PFSK-1 (cell line): ENCODE measurements around the gene ASAH2. TPM values are rescaled to one million over a fixed set of nuclear protein-coding genes. Genes with fewer than 3 reads are reported as not detected.

Source experiments
- FOXP2 ChIP-seq: optimal IDR thresholded peaks from 2 replicates; pipeline ENCODE3; 2011; ENCODE audit warnings: borderline replicate concordance, control low read depth, inconsistent platforms; ENCODE audit not compliant: insufficient read depth; ENCODE audit errors: extremely low read length, extremely low read depth
- POLR2AphosphoS5 ChIP-seq: IDR thresholded peaks from 2 replicates; pipeline ENCODE4 v1.6.1; 2012; ENCODE audit warnings: low read depth, mild to moderate bottlenecking, control low read depth, low read length, moderate library complexity
- REST ChIP-seq, 2 experiments: IDR thresholded peaks; 2 replicates each; pipeline versions ENCODE4 v1.6.1 to v1.8.0; 2011 to 2012; ENCODE audit warnings: low read depth in 2 of 2, low read length in 2 of 2, control low read depth in 1 of 2, inconsistent platforms in 1 of 2, mild to moderate bottlenecking in 1 of 2, moderate library complexity in 1 of 2; ENCODE audit not compliant: insufficient read depth in 1 of 2
- SIN3A ChIP-seq: IDR thresholded peaks from 2 replicates; pipeline ENCODE4 v1.6.1; 2012; ENCODE audit warnings: mild to moderate bottlenecking, low read length, moderate library complexity, borderline replicate concordance; ENCODE audit not compliant: insufficient read depth
- TAF1 ChIP-seq: IDR thresholded peaks from 2 replicates; pipeline ENCODE4 v1.6.1; 2012; ENCODE audit warnings: low read length, control low read depth, borderline replicate concordance; ENCODE audit not compliant: insufficient read depth
- polyA plus RNA-seq: library from polyadenylated mRNA; unstranded; fragments of >200 nt; gene quantifications from one replicate; pipeline ENCODE4 v1.2.1, GENCODE V29; 2012; ENCODE audit warnings: low read depth, missing spikeins; ENCODE audit not compliant: insufficient read length

Gene ASAH2
- not detected for polyA plus RNA-seq

- TF ChIP-seq TAF1 (no peak), REST (IDR thresholded peaks at IDR 0.05; ENCODE audit: insufficient read depth in 1 of 2, low read depth in 2 of 2, low read length in 2 of 2) (no peak), FOXP2 (no peak), SIN3A (no peak), POLR2AphosphoS5 (no peak)
Observed at GRCh38 chr10:50251394-50251793, at the start of gene ASAH2. Gene ASAH2, minus strand, starts transcription at chr10:50251516. Its CDS starts 2,906 bp downstream, at chr10:50248610.

- TF ChIP-seq TAF1 (no peak), REST (IDR thresholded peaks at IDR 0.05; ENCODE audit: insufficient read depth in 1 of 2, low read depth in 2 of 2, low read length in 2 of 2) (no peak), POLR2AphosphoS5 (no peak), FOXP2 (no peak), SIN3A (no peak)
Observed at GRCh38 chr10:50299948-50300669, 48.8 kb upstream of the ASAH2 start.

- no peak for TF ChIP-seq TAF1
- no peak for TF ChIP-seq SIN3A
- TF ChIP-seq FOXP2, result no peak
- no peak for TF ChIP-seq POLR2AphosphoS5
- TF ChIP-seq REST (IDR thresholded peaks at IDR 0.05; ENCODE audit: insufficient read depth in 1 of 2, low read depth in 2 of 2, low read length in 2 of 2), result no peak
Observed at GRCh38 chr10:50295367-50295766, 44.1 kb upstream of the ASAH2 start.

GRCh38 chr10:50294582-50294981, 43.3 kb upstream of the ASAH2 start:
- TF ChIP-seq FOXP2 (no peak), TAF1 (no peak), SIN3A (no peak)

- TF ChIP-seq TAF1 (no peak), FOXP2 (no peak), POLR2AphosphoS5 (no peak), REST (IDR thresholded peaks at IDR 0.05; ENCODE audit: insufficient read depth in 1 of 2, low read depth in 2 of 2, low read length in 2 of 2) (no peak), SIN3A (no peak)
Observed at GRCh38 chr10:50293513-50294313, 42.4 kb upstream of the ASAH2 start.
